ENCODE measurements around the gene HLX. TPM values are rescaled to one million over a fixed set of nuclear protein-coding genes. Genes with fewer than 3 reads are reported as not detected.

HLX gene
- total RNA-seq, 1 donor from 2014 or later, result 20.8 TPM

DNA sequence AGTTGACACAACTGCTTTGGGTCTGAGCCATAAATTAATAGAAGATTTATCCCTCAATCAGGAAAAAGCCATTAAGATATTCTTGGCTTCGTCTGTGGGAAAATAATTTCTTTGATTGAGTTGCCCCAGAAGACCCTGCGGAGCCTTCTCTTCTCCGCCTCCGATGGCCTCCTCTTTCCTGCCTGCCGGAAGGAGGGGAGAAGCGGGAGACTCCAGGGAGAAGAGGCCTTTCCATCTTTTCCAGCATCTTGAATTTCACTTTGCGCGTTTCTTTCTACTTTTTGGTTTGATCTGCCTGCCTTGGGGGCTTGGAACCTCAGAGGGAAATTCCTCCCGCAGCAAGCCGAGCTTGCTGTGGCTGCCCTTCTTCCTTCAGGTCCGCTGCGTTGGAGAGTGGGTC lies 16.8 kb downstream of the HLX start:
- no peak for DNase-seq

DNA sequence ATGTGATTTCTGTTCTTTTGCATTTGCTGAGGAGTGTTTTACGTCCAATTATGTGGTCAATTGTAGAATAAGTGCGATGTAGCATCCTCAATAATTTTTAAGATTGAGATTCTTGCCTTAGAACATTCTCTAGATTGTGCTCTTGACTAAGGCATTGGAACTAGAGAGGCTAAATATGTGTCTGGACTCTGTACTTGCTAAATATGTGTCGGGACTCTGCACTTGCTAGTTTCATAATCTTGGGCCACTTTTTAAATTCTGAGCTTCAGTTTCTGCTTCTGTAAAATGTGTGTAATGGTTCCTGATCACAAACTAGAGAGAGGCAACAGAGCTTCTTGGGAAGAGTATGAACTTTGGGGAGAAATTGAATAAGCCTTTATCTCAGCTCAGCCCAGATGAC lies 21.6 kb downstream of the HLX start:
- DNase-seq, result no peak

DNA sequence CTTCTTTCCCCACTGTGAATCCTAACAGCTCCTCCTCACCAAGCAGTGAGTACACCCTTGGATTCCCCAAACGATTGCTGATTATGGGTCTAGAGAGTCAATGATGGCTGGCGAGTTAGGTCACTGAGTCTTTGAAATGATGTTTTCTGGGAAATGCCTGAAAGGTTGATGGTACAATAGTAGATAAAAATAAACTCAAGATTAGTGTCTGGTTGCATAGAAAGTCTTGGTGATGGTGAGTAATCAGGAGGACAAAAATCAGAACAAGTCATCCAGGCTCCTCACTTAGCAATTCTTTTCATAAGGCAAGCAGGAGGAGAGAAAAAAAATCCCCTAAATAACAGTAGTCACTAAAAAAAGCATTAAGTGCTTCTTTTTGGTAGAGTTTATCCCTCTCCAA lies 22.6 kb downstream of the HLX start:
- no peak for DNase-seq

DNA sequence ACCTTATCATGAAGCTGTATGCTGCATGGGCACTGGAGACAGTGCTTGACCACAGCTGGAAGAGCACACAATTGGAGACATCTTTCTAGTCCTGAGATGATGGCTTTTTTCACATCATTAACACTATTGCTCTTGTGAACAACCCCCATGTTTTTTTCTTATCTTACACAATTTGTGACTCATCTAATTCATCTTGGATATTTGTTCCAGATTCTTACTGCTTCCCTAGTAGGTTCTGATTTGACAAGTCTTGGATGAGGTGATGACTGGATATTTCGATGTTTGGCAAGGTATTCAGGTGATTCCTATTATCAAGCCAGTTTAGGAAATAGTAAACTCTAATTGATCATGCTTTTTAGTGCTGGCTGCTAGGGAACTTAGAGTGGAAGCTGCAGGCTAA lies 23.7 kb downstream of the HLX start:
- no peak for DNase-seq

DNA sequence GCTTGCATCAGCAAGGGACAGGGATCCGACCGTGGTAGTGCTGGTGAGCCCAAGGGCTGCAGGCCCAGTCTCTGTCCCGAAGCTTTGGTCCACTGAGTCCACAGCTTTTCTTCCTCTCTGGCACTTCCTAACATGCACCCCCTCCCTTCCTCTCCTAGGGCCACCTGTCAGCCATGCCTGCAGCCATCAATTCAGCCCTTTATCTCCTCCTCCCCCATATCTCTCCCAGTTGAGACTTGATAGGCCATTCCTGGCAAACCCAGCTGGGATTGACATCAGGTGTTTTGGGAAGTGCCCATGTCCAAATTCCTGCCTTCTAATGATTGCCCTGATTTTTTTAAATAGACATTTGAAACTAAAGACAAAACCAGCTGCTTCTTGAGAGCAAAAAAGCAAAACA lies 25.6 kb downstream of the HLX start:
- no peak for DNase-seq

DNA sequence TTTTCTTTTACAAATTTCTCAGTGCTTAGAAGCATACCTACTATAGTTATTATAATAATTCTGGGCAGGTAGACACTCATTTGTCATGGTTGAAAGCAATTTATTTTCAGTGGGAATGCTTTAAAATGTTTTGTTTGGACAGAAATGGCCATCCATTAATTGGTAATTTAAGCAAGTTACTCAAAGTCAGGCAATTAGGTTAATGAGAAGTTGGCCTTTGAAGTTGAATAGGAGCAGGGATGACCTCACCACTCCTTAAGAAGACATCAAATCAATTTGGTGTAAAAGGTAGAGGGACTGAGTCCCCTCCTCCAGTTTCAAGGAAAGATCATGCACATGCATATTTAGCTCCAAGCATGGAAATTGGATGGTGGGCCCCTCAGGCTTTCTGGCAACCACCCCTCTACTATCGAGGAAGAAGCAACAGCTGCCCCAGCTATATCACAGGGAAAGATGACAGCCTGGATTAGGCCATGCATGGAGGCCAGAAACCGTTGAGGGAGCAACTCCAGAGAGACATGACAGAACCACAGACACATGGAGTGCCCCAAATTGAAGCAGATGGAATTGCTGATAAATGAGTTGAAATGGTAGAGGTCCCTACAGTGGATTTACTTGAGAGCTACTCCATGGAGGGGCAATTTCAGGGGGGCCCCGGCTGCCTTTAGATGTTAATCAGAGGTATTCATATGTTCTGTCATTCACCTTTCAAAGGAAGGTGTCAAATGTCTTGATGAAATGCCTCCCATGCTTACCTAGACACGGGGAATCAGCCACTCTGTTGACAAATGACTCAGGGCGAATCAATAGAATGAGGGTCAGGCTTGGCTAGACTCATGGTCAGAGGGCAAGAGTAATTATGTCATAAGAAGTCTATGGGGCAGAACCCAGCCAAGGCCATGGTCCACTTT lies 26.7 kb downstream of the HLX start:
- no peak for DNase-seq

DNA sequence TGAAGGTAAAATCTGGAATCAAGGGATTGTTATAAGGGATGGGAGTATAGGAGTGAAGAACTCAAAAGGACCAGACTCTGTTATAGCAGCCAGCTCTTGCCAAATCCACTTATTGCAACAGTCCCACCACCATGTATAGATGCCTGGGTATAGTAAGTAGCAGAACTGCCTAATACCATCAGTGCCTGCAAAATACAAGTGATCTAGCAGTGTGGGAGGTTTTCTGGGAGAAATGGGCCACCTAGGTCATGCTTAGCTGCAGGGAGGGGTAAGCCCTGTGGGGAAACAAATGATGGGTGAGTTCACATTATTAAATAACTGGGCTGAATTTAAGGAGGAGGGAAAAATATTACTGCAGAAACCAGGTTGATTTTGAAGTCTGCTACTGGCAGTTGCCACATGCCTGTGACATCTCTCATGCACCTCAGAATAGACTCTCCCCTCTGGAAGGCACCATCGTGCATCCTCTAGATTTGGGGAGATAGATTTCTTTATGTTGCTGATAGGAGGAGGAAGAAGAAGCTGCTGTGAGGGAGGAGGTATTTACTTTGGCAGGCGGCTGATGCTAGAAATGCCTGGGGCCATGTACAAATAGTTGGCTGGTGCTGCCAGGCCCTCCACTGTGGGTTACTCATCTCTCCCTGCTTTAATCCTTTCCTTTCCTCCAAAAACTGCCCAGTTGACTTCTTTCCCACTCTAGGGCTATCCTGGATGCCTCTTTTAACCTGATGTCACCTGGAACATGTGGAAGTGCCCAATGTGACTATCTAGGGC lies 27.5 kb downstream of the HLX start:
- no peak for DNase-seq

DNA sequence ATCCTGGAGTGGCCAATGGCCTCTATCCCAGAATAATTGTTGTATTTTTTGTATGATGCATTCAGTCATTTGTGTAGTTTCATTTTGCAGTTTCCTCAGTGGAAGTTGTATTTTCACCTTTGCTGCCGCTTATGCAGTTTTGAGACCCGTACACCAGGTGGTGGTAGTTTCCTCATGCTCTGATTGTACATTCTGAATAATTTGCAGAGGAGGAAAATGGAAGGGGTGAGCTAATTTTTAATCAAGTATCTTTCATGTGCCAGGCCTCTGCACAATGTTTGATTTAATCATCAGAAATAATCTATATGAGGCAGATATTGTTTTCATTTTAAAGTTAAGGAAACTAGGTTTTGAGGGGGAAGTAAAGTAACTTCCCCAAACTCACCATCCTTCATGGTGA lies 29.5 kb downstream of the HLX start:
- DNase-seq, result peak; percentile 69

DNA sequence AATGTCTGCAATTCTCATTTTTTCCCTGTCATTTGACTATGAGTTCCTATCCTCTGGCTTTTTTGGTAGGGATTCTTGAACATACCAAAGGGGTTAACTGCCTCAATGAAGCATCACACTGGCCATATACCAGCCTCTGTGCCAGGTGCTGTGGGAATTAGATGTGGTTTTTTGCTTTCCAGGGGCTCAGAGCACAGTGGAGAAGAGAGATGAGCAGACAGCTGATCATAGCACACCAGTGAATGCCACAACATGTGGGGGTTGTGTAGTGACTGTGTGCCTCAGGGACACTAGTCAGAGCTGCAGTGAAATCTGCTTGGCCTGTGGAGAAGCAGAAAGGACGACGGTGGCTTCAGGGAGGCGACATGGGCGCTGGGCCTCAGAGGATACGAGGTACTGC lies 30.8 kb downstream of the HLX start:
- no peak for DNase-seq

DNA sequence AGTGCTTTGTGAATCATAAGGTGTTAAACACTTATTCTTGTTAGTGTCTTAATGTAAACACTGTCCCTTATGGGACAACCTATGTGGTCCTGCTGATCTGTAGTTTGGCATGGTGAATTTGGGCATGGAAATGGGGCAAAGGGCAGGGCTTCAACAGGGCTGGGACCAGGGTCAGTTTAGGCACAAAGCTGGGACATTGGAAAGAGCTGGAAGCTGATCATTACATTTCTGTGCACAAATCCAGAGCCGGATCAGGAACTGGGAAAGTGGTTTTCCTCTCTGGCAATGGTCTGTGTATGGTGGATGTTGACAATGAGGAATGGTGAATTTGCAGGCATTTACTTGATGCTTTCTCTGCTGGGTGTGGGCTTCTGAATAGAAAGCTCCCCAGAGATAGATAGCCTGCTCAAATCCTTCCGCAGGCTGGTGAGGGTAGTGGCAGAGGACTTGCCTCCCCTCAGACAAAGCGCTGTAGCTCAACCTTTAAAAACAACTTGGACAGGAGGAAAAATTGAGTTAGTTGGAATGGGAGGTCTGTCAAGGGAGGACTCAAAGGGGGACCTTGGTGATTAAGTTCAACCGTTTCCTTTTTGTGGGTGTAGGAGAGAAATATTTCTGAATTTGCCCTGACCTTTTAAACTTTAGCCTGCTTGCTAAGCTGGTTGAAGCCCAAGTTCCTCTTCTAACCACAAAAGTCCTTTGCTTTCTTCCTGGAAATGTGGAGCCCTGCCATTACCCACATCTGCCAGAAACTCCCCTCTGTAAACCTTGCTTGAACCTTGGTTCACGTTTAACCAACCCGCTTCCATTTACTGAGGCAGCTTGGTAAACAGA lies 35.3 kb downstream of the HLX start:
- no peak for DNase-seq

DNA sequence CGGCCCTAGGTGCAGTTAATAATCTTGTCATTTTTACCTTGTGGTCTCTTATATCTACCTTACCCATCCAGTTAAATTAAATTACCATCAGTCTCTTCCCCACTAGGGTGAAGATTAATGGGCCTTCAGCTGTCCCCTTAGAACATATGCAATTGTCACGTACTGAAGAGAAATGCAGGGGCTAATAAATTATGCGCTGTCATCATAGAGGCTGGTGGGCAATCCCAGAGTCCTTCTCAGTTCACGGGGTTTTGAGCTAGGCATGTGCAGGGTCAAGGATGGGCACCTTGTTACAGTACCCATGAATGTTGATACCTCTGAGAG lies 35.8 kb downstream of the HLX start:
- DNase-seq, result no peak

DNA sequence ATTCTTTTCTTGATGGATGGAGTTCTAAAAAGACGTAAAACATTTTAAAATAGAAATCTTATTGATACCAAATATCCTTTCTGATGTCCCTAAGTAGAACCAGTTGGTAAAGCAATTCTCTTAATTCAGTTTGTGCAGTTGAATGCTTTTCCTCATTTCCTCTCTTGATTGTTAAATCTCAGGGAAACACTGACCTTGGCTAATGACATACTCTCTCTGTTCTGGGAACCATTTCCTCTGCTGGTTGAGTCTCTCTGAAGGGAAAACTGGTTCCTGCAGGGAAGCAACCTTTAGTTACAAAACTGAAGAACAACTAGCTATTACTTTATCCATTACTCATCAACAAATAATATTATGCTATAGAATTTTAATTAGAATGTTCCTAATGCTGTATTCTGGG lies 36.7 kb downstream of the HLX start:
- peak; percentile 15 for DNase-seq

DNA sequence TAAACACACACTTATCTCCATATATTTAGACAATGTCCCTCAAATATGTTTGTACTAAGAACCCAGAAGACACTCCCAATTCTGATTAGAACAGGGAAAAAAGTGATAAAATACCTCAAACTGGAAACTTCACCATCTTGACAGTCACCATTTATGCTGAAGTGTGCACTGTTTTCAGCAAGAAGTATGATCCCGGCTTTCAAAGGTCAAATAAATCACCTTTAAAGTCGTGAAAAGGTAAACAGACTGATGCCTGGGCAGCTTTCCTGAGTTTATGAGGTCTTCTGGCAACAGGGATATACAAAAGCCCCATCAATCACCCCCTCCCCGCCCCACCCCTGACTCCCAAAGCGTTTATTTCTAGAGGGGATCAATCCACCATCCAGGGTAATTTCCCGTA lies 37.9 kb downstream of the HLX start:
- no peak for DNase-seq

DNA sequence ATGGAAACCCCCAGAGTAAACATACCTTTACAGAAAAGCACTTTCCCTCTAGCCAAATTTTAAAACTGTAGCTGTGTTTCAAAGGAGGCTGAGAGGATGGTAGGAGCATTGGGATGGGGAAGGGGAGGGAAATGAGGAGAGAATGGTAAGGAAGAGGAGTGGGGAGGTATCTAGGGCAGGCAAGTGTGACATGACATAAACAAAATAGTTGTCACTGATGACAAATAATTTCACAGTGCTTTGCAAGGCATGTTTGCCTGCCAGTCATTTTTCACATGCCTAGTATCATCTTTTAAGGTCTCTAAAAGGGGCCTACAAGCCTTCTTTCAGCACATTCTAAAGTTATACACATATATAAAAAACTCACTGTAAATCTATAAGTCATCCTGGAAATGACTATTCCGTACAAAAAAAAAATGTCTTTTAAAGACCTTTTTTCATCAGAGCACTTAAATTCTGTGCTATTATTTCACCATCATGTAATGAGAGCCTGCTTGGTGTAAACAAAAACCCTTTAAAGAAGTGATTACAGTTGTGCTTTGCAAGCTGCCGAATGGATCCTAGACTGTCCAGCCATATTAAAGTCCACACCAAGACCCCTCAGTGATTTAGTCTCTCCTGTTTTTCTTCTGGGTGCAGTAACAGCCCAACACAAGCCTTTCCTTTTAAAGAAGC lies 38.4 kb downstream of the HLX start:
- no peak for DNase-seq

DNA sequence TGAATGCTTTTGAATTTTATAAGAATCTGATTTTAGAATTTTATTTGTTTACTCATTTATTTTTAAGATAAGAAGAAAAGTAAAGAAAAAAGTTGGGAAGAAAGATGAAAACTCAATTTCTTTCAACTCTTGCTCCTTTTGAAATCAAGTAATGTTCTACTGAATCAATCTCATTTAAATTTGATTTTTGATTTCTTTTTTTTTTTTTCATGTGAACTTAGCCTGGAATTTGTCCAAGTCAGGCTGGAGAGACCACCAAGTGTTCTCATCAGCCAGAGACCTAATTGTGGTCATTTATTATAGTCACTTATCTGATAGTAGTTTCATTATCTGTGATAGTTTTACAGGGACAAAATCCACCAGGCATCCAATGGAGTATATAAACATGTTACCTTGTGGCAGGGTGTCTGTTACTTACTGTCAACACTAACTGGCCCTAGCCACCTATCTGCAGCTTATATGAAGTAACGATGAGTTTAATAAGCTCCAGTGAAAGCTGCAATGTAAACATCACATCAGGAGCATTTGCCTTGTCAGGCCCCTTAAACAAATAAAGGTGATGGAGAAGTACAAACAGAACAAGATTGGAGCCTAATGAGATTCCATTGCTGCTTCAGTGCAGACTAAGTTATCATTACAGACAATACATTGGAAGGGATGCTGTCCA lies 39.2 kb downstream of the HLX start:
- DNase-seq, result no peak

DNA sequence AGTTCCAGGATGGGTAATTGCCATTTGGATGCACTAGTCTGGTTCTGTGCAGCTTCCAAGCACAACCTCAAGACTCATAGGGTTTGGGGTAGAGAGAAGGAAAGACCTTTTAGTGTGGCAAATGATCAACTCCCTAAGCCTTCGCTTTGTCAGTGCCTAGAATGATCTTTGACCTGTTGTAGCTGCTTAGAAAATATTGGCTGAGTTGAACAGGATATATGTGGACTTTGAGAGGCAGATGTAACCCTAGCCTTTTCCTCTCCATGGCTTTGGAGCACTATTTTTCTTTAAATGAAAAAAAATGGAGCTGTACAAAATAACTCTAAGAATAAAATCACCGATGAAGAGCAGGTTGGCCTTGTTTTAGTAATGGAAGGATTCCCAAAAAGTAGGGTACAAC lies 41.7 kb downstream of the HLX start:
- no peak for DNase-seq

DNA sequence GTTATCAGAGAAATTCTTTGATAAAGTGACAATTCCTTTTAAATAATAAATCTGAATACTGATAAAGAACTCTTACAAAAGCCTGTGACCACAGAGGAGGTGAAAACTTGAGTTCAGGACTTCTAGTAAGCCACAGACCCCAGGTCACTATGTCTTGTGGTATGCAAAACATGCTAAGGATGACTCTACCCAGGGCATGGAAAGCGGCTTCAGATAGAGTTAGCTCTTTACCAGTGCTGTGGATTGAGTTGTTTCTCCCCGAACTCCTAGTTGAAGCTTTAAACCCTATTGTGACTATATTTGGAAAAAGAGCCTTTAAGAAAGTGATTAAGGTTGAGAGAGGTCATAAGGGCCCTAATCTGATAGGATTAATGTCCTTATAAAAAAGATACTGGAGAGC lies 42.3 kb downstream of the HLX start:
- no peak for DNase-seq

DNA sequence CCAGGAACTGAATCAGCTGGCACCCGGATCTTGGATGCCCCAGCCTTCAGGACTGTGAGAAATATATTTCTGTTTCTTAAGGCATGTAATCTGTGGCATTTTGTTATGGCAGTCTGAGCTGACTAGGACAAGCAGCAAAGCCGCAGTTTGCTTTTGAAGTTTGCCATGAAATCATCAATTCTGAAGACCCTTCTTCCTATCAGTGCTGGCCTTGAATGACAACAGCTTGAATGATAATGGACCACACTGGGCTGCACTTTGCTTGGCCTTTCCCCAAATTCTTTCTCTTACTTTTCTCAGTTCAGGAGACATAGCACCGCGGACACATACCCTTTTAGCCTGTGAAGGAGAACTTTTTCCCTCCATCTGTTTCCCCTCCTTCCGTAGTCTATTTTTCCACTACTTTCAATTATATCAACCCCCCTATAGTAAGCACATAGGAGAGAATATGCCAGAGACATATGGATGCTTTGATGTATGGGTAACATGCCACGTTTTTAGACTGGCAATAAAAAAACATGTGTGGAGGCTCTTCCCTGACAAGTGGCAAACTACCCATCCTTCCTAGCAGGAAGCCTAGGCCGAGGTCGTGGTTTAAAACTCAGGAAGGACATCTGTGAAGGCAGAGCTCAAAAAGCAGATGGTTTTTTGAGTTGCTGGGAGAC lies 42.9 kb downstream of the HLX start:
- peak; percentile 10 for DNase-seq

DNA sequence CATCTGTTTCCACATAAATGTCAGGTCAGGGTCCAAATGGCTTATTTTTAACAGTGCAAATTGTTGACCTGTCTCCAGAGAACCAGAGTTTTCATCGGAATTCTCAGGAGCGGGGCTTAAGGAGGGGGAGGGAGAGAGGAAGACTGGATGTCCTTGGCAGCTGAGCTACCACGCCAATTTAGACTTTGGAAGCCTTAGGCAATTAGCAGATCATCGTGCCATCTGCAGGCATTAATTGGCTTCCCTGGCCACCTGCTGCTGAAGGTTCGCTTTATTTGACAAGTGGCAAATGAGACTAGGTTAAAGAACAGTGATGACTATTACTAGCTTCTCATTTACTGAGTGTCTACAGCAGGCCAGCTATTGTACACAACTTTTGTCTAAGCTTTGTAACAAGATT lies 43.7 kb downstream of the HLX start:
- DNase-seq, result no peak

DNA sequence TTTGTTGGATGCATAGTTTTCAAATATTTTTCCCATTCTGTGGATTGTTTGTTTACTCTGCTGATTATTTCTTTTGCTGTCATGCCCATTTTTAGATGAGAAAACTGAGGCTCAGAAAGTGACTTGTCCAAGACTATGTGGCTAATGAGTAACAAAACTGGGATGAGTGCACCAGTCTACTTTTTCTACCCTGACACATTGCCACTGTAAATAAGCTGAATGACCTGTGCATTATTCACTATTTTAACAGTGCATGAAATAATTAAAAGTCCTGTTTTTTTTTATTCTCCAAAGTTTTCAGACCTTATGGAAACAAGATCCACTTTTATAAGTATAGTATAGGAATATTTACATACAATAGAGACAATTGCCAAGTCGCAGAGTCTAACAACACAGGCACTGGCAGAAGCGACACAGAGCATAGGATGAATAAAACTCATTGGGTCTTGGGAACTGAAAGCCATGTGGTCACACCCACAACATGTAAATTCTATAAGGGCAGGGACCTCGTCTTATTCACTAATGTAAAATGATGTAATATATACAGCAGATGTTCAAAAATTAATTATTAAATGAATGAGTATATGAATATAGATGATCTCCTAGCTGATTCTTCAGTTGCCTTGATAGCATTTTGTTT lies 45.2 kb downstream of the HLX start:
- no peak for DNase-seq

DNA sequence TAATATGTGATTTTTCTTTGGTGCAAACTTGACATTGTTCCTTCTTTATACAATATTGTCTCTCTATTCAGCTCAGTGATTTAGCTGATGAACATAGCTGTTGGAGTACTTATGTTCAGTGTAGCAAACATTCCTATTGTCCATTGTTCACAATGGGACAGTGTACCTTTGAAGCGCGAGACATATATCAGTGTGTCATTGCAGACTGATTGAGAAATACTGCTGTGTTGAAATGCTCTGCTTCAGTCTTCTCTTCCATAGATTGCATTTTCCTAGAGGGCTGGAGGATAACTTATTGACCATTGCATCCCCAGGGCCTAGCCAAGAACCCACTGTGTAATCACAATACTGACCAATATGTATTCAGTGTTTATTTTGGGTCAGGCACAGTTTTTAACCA lies 46.5 kb downstream of the HLX start:
- DNase-seq, result no peak
